Amniotic stem cell (primary cell): ENCODE data around the gene TTC13.

Experiments used
- DNase-seq: peaks from one replicate; lab custom pipeline; 2025; lab: John Stamatoyannopoulos, UW

The TTC13 gene

GRCh38 chr1:230870916-230871315 lies 107.7 kb downstream of the TTC13 start:
- no peak for DNase-seq

GRCh38 chr1:230869500-230869899 lies 109.2 kb downstream of the TTC13 start:
- no peak for DNase-seq

DNA sequence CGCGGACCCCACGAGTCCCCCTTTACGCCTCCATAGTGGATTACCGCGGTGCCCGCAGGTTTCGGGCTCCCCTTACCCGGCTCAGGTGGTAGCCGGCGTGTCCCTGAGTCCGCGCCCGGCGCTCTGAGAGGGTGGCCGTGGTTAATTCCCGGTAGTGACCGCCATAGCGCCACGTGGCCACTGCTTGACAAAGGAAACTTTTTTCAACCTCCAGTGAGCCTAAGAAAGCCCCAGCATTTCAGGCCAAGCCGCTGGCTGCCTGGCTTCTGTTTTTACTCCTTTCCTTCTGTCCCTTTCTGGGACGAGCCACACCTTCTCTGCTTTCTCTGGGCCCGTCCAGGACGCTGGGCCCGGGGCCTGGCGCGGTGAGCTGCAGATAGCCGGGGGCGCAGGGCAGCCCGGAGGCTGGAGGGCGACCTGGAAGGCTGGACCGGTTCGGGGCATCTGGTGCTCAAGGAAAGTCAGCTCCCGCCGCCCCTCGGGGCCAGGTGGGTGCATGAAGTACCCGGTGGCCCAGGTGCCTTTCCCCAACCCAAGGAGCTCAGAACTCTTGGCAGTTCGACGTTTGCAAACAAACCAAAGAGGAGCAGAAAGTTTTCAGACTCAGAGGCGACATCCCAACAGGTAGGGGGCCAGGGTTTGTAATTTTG lies 109.8 kb downstream of the TTC13 start:
- DNase-seq: no peak

- peak; percentile 45 for DNase-seq
These were observed 110.5 kb downstream of the TTC13 start, which contains the start of gene C1orf198 for GRCh38 chr1:230867903-230868735. TSS of gene C1orf198 (minus strand) at chr1:230868521. CDS start at chr1:230868512, 9 bp downstream.

DNA sequence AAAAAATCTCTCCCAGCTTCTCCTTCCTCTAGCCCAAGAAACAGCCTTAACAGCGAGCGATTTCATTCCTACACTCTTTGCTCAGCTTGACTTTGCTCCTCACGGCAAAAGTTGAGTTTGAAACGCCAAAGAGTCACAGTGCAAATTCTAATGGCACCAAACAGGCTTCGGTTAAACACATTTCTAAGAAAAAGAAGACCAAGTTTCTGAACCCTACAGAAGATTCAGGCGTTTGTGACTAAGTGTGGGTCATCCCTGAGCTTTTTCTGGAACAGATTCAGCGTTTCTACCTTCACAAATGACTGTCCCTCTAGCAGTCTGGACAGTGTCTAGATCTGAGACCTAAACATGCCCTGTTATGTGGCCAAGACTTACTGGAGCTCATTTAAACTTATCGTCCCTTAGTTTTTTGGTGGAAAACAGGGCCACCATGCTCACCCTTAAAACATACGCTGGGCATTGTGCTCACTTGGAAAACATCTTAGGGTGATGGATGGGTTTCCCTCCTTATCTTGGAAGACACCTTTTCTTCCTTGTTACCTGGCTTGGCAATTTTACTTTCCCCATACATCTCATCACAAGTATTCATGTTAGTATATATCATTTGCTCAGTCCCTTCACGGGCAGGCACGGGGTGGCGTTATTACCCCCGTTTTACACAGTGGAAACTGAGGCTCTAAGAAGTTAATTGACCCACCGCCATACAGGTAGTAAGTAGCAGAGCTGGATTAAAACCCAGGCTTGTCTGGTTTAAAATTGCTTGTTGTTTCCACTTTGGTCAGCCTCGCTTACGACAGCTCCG lies 111.4 kb downstream of the TTC13 start:
- no peak for DNase-seq

DNA sequence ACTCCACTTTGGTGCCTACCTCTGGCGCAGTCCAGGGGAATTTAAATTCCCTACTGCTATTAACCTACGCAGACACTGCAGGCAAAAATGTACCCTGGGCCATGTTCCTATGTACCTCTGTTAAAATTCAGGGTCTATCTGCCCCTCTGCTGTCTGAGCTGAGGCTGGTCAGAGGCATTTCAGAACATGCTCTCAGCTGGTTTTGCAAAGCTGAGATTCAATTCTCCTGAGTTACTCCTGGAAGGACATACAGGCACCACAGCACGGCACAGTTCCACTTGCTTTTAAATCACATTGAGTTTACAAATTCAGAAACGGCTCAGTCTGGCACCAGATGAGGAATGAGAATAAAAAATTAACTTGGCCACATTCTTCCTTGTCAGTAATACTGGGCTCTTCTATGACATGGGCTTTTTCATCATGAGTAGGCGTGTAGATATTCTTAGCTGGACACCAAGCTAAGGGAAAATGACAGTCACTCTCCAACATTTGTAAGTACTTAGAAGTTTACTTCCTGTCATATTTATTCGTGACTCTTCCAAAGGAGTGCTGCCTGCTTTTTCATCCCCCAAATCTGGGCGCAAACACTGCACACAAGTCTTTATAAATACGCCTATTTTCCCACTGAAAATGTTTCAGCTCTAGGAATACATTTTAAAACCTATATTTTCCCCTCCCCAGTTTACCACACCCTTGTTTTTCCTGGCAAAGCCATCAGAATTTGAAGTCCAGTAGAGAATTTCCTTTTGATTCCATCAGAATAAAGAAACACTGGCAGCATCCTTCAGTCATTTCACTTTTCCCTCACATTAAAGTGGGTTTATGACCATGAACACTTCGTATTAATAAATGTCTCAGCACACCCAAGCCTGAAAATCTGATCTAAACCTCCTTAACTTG lies 112.2 kb downstream of the TTC13 start:
- no peak for DNase-seq

DNA sequence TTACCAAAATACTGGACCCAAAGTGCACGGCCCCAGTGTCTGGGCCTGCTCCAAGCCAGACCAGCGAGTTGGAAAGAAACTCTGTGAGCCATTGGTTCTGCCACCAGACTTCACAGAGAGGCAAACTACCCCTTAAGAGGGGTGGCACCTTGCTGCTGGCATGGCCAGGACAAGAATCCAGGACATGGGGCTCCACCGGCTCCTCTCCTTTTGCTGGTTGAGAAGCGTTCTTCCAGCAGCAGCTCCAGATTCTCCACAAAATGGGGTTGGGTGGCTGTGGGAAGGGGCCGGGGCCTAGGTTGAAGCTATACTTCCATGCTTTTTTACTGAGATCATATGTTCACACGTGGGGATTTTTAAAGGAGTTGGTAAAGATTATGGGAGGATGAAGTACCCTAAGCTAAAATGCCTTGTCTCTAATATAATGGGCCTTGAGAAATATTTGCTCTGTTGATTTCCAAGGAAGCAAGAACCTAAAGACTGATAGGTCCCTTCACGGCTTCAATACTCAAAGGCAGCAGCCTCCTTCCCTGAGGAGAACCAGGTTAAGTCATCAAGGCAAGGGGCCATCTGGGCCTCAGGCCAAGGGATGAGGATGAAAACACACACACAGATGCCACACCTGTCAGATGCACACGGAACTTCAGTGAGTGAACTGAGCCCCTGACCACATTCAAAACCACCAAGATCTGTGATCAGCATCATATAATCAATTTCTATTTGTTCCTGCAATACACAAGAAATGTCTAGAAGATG lies 113.4 kb downstream of the TTC13 start:
- DNase-seq: no peak

- no peak for DNase-seq
These were observed 114.2 kb downstream of the TTC13 start for GRCh38 chr1:230864441-230864840.

GRCh38 chr1:230863449-230863848 lies 115.2 kb downstream of the TTC13 start:
- no peak for DNase-seq

DNA sequence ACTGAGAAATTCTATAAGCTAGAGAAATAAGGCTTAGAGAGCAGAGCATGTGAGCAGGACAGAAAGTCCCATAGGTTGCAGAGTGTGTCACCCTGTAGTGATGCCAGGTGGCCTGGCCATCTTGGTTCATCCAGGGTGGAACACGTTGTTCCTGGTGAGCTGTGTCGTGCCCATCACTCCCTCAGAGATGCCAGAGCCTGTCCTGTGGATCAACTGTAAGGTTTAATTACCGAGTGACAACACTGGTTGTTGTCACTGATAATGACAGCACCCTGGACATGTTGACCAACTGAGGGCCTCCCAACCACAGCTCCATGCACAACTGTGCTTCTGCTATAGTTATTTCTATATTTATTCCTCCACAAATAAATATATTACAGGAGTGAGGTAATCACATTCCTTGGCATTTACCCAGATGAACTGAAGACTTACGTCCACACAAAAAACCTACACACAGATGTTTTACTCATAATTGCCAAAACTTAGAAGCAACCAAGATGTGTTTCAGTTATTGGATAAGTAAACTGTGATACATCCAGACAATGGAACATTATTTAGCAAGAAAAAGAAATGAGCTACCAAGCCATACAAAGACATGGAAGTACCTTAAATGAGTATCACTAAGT lies 116.6 kb downstream of the TTC13 start:
- no peak for DNase-seq

DNA sequence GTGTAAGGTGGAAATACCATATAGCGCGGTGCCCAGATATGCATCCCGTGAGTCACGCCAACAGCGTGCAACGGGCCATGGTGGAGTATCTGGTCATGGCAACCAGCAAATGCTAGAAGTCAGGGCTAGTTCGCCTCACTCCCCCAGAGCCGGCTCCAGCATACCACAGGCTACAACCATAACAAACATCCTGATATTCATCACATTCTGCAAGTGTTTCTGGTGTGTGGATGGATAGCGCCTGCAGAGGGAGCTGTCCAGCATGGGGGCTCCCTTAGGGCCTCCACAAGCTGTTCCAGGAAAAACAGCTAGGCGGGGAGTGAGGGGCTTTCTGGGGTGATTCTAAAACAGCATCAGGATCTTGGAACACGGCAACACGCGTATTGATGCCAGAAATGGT lies 117.2 kb downstream of the TTC13 start:
- DNase-seq: no peak

DNA sequence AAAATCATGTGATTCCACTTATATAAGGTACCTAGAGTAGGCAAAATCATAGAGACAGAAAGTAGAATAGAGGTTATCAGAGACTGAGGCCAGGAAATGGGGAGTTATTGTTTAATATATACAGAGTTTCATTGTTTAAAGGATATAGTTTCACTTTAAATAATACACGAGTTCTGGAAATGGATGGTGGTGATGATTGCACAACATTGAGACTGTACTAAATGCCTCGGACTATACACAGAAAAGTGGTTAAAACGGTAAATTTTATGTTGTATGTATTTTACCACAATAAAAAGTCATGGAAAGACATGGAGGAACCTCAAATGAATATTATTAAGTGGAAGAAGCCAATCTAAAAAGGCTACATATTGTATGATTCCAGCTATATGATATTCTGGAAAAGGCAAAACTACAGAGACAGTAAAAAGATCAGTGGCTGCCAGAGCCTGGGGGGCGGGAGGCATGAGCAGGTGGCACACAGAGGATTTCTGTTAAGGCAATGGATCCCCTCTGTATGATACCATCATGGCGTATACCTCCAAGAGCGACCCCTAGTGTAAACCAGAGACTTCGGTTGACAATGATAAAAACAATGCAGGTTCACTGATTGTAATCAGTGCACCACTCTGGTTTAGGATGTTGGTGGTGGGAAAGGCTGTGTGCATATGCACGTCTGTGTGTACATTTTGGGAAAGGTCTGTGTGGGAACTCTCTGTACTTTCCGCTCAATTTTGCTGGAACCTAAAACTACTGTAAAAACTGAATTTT lies 117.9 kb downstream of the TTC13 start:
- no peak for DNase-seq

- DNase-seq: no peak
These were observed 119.5 kb downstream of the TTC13 start for GRCh38 chr1:230858918-230859729.

DNA sequence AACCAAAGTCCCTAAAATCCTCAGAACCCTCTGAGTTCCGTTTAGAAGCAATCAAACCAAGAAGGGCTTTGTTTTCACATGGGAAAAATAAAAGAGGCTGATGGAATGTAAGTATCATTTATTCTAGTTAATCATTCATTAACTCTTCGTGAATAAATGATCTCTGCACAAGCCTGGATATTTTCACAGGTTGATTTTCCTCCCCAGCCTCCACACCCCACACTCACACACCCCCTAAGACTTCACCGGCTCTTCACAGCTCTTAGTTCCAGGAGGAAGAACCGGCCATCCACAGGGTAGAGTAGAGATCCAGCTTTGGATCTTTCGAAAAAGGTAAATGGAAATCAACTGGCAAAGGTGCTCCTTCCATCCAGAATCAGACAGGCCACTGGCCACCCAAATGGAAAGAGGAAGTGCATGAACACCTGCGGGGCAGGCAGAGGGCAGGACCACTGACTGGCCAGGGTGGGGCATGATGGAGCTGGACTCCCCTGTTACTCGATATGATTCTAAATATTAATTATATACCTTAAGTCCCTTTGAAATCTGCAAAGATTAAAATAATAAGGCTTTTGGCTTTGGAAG lies 120.3 kb downstream of the TTC13 start:
- no peak for DNase-seq

GRCh38 chr1:230857822-230858221 lies 120.8 kb downstream of the TTC13 start:
- no peak for DNase-seq

- DNase-seq: no peak
These were observed 121.6 kb downstream of the TTC13 start for GRCh38 chr1:230857077-230857476.
